Neuronal stem cell (in vitro differentiated cells): ENCODE measurements around the gene RNF152.

ENCODE experiments used
- DNase-seq: peaks from one replicate; pipeline ENCODE4 v3.0.0-alpha.2; 2013; ENCODE audit warnings: low spot score
- H2AFZ ChIP-seq: one replicate; pipeline ENCODE4 v1.6.1; 2013; ENCODE audit warnings: mild to moderate bottlenecking, low read length, inconsistent platforms
- H2AK5ac ChIP-seq: 2 replicates; pipeline ENCODE4 v1.6.1; 2013; ENCODE audit warnings: low read depth, mild to moderate bottlenecking, inconsistent platforms, low read length, moderate library complexity, mixed read lengths
- H2BK120ac ChIP-seq: 2 replicates; pipeline ENCODE4 v1.6.1; 2013; ENCODE audit warnings: low read depth, mild to moderate bottlenecking, inconsistent platforms, low read length, moderate library complexity, mixed read lengths
- H2BK12ac ChIP-seq: one replicate; pipeline ENCODE4 v1.6.1; 2013; ENCODE audit warnings: low read length, inconsistent platforms
- H2BK15ac ChIP-seq: 2 replicates; pipeline ENCODE4 v1.6.1; 2013; ENCODE audit warnings: mild to moderate bottlenecking, low read length, inconsistent platforms, mixed read lengths
- H2BK5ac ChIP-seq: one replicate; pipeline ENCODE4 v1.6.1; 2013; ENCODE audit warnings: inconsistent platforms, mild to moderate bottlenecking, low read length, moderate library complexity
- H3K14ac ChIP-seq: one replicate; pipeline ENCODE4 v1.6.1; 2013; ENCODE audit warnings: low read length, inconsistent platforms
- H3K18ac ChIP-seq: 2 replicates; pipeline ENCODE4 v1.6.1; 2013; ENCODE audit warnings: low read length, inconsistent platforms
- H3K23ac ChIP-seq: 2 replicates; pipeline ENCODE4 v1.6.1; 2013; ENCODE audit warnings: low read depth, mild to moderate bottlenecking, mixed read lengths, low read length, inconsistent platforms; ENCODE audit not compliant: poor library complexity
- H3K27ac ChIP-seq: replicated peaks from 3 replicates; pipeline ENCODE4 v1.5.1; 2013; ENCODE audit warnings: low read length, inconsistent platforms
- H3K27me3 ChIP-seq, 3 experiments: 2 replicates each; pipeline ENCODE4 v1.6.1; 2013; ENCODE audit warnings: low read length in 3 of 3, mild to moderate bottlenecking in 2 of 3, inconsistent platforms in 1 of 3, low read depth in 1 of 3, mixed read lengths in 1 of 3, moderate library complexity in 1 of 3; ENCODE audit not compliant: control insufficient read depth in 3 of 3, insufficient read depth in 3 of 3
- H3K36me3 ChIP-seq, 2 donors: replicated peaks in 1 of 2; 2 replicates each; pipeline ENCODE4 v1.6.1; 2013; ENCODE audit warnings: low read length in 2 of 2; ENCODE audit not compliant: control insufficient read depth in 2 of 2, insufficient read depth in 2 of 2
- H3K4ac ChIP-seq: 2 replicates; pipeline ENCODE4 v1.6.1; 2013; ENCODE audit warnings: inconsistent platforms, mild to moderate bottlenecking, low read length, moderate library complexity
- H3K4me1 ChIP-seq, 2 donors: 1 replicate in 1 of 2; 2 replicates in 1 of 2; pipeline ENCODE4 v1.6.1; 2013; ENCODE audit warnings: low read length in 2 of 2, low read depth in 1 of 2; ENCODE audit not compliant: control insufficient read depth in 2 of 2, insufficient read depth in 1 of 2
- H3K4me2 ChIP-seq: one replicate; pipeline ENCODE4 v1.6.1; 2013; ENCODE audit warnings: mild to moderate bottlenecking, low read length, inconsistent platforms; ENCODE audit not compliant: insufficient read depth, poor library complexity, severe bottlenecking
- H3K4me3 ChIP-seq, 2 donors: 2 replicates each; pipeline ENCODE4 v1.5.1; 2013; ENCODE audit warnings: low read length in 2 of 2, mild to moderate bottlenecking in 2 of 2, inconsistent platforms in 1 of 2, moderate library complexity in 1 of 2
- H3K79me1 ChIP-seq: one replicate; pipeline ENCODE4 v1.6.1; 2013; ENCODE audit warnings: low read depth, mild to moderate bottlenecking, inconsistent platforms, low read length, moderate library complexity
- H3K9ac ChIP-seq: one replicate; pipeline ENCODE4 v1.6.1; 2013; ENCODE audit warnings: mild to moderate bottlenecking, low read depth, low read length, inconsistent platforms; ENCODE audit not compliant: poor library complexity
- H3K9me3 ChIP-seq, 2 donors: replicated peaks in 1 of 2; 2 replicates each; pipeline versions ENCODE3 to v1.6.1; 2013; ENCODE audit warnings: low read length in 2 of 2, mild to moderate bottlenecking in 2 of 2, inconsistent platforms in 1 of 2, low read depth in 1 of 2, mixed read lengths in 1 of 2, moderate library complexity in 1 of 2; ENCODE audit not compliant: control insufficient read depth in 2 of 2, insufficient read depth in 1 of 2
- H4K8ac ChIP-seq: one replicate; pipeline ENCODE4 v1.6.1; 2013; ENCODE audit warnings: low read depth, mild to moderate bottlenecking, inconsistent platforms, low read length, moderate library complexity
- H4K91ac ChIP-seq: one replicate; pipeline ENCODE4 v1.6.1; 2013; ENCODE audit warnings: low read length, low read depth, mild to moderate bottlenecking, inconsistent platforms; ENCODE audit not compliant: poor library complexity
- WGBS, 2 donors: extraction: QIAGEN DNeasy Blood & Tissue Kit; methylation state at CpG; one replicate each; pipeline ENCODE4 v1.1.7; 2013; ENCODE audit warnings: missing lambda C conversion rate in 2 of 2, mixed read lengths in 1 of 2; ENCODE audit not compliant: insufficient read length in 2 of 2, insufficient replicate concordance in 1 of 2; ENCODE audit errors: extremely low coverage in 2 of 2; 5-methylcytosine and 5-hydroxymethylcytosine counted together

RNF152 gene

DNA sequence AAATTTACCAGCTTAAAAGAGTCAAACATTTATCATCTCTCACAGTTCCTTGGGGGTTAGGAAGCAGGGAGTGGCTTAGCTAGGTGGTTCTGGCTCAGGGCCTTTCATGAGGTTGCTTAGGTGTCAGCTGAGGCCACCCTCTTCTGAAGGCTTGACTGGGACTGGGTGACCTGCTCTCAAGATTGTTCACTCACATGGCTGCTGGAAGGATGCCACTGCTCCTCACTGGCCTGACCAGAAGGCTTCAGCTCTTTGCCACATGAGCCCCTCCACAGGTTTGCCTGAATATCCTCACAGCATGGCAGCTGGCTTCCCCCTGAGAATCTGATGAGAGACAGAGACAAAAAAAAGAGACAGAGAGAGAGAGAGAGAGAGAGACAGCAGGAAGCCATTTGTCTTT is 17.3 kb upstream of the RNF152 start:
- H3K79me1 ChIP-seq: no peaks in the 10 kb centered on the region

DNA sequence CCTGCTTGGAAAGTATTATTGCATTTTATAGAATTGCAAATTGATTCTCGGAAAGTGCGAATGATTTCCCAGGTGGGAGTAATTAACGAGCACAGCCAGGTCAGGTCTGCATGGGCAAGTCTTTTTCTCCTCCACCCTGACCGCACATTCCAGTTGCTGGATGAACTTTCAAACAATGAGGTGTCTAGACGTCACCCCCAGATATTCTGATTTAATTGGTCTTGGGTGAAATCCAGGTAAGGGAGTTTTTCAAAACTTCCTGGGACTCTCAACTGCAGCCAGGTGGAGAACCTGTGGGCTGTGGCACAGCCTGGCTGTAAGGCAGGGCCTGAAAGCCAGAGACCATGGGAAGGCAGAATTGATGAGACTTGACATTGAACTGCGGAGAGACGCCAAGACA is 15.9 kb upstream of the RNF152 start:
- Histone ChIP-seq H4K8ac (no peak overlapping the region), H3K36me3 (no peaks in the 10 kb centered on the region), H3K4ac (no peak overlapping the region), H2AK5ac (no peak overlapping the region), H3K27ac (no peak overlapping the region), H2BK15ac (no peak overlapping the region), H3K4me1 (no peaks in the 10 kb centered on the region), H3K14ac (no peak overlapping the region), H3K27me3 (no peaks in the 10 kb centered on the region), H3K9me3 (no peaks in the 10 kb centered on the region), H3K9ac (no peak overlapping the region), H3K79me1 (no peaks in the 10 kb centered on the region), H3K4me2 (no peak overlapping the region), H2BK5ac (no peak overlapping the region), H3K18ac (no peak overlapping the region), H4K91ac (no peak overlapping the region), H2BK120ac (no peak overlapping the region), H3K23ac (no peak overlapping the region), H2BK12ac (no peak overlapping the region), H3K4me3 (no peak overlapping the region), H2AFZ (no peak overlapping the region)
- no peak for DNase-seq
- no CpG with 5 or more reads among the region's 7 CpGs for WGBS, 2 donors

More for the DNA sequence above, 17.3 kb upstream of the RNF152 start:
- Histone ChIP-seq H3K23ac (no peak overlapping the region), H3K14ac (no peak overlapping the region), H4K8ac (no peak overlapping the region), H4K91ac (no peak overlapping the region), H3K27ac (no peak overlapping the region), H3K9ac (no peak overlapping the region), H2AK5ac (no peak overlapping the region), H2BK120ac (no peak overlapping the region), H3K36me3 (no peaks in the 10 kb centered on the region), H2BK5ac (no peak overlapping the region), H2BK12ac (no peak overlapping the region), H3K18ac (no peak overlapping the region), H3K9me3 (no peaks in the 10 kb centered on the region), H2BK15ac (no peak overlapping the region), H3K27me3 (no peaks in the 10 kb centered on the region), H2AFZ (no peak overlapping the region), H3K4ac (no peak overlapping the region), H3K4me3 (no peak overlapping the region), H3K4me2 (no peak overlapping the region), H3K4me1 (no peaks in the 10 kb centered on the region)
- no peak for DNase-seq

DNA sequence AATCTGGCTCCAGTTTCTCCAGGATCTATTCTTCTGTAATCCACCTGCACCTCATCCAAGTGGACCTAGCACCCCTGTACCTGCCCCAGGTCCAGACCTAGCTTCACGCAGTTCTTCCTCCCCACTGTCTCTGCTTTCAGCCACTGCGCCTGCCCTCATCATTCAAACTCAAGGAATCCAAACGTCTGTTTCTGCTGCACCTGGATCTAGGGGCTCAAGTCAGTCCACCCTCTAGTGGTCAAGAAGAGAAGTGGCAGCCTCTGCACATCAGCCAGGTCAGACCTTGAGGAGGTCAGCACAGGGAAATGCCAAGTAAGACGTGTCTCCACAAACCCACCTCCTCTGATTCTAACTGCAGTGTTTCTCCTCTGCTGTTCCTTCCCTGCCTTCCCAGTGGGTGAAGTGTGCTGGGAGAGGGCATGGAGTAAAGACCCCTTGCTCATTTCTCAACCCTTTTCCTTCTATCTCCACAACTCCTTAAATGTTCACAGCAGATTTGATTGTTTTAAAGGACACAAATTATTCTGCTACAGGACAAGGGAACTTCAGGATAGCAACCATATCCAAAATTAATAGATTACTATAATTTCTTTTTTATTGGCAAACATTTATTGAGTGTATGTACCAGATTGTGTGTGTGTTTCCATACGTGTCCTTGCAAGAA is 8.6 kb upstream of the RNF152 start:
- Histone ChIP-seq H2BK15ac (no peak overlapping the region), H2BK12ac (no peak overlapping the region), H3K23ac (no peak overlapping the region), H3K79me1 (no peaks in the 10 kb centered on the region), H3K4me3 (no peak overlapping the region), H3K9ac (no peak overlapping the region), H2BK5ac (no peak overlapping the region), H4K8ac (no peak overlapping the region), H2AK5ac (no peak overlapping the region), H2BK120ac (no peak overlapping the region), H3K27me3 (no peaks in the 10 kb centered on the region), H3K36me3 (no peaks in the 10 kb centered on the region), H3K18ac (no peak overlapping the region), H3K27ac (no peak overlapping the region), H3K4ac (no peak overlapping the region), H3K4me1 (peaks cover 0 to 5% of the 10 kb centered on the region in 2 donors), H3K4me2 (no peak overlapping the region), H3K14ac (no peak overlapping the region), H3K9me3 (no peaks in the 10 kb centered on the region), H4K91ac (no peak overlapping the region), H2AFZ (no peak overlapping the region)
- WGBS, 2 donors: no CpG with 5 or more reads among the region's 5 CpGs
- DNase-seq: peak; percentile 48

DNA sequence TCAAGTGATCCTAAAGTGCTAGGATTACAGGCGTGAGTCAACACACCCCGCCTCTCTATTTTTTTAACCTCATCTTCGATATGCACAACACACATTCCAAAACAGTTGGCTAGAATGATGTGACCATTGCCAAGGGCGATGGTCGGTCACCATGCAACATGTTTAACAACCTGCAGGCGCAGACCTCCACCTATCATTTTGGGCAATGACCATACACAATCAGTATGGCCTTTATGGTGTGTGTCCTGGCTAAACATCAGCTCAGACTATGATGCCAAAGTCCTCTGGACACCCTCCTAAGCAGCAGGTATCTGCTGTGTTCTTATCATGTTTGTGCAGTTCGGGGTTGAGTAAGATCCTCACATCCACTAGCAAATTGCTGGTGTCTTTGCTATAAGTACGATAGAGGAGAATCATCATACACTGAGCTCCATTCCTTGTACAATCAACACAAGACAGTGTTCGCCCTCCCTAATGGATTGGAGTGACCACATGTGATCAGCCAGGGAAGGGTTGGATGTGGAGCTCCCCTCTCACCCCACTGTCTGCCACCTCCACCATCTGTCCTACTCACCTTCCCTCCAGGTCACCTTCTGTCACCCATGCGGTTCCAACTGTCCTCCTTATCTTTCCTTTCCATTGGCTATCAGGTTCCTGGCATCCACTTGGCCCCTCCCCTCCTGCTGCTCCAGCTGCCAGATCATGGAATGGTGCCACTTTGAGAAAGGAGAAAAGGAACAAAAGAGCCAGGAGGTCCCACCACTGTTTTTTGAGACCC is 7.9 kb upstream of the RNF152 start:
- Histone ChIP-seq H2BK12ac (no peak overlapping the region), H3K18ac (no peak overlapping the region), H3K36me3 (no peaks in the 10 kb centered on the region), H3K9me3 (no peaks in the 10 kb centered on the region), H4K91ac (no peak overlapping the region), H3K27ac (no peak overlapping the region), H3K4ac (no peak overlapping the region), H3K14ac (no peak overlapping the region), H3K9ac (no peak overlapping the region), H2BK15ac (no peak overlapping the region), H3K4me3 (no peak overlapping the region), H3K4me1 (peaks cover 0 to 8% of the 10 kb centered on the region in 2 donors), H2AFZ (no peak overlapping the region), H4K8ac (no peak overlapping the region), H3K4me2 (no peak overlapping the region), H2AK5ac (no peak overlapping the region), H2BK120ac (no peak overlapping the region), H3K79me1 (no peaks in the 10 kb centered on the region), H3K23ac (no peak overlapping the region), H3K27me3 (no peaks in the 10 kb centered on the region), H2BK5ac (no peak overlapping the region)
- no peak for DNase-seq
- no CpG with 5 or more reads among the region's 10 CpGs for WGBS, 2 donors
